GM19463 (cell line): ENCODE measurements around the gene MOCS3.

Source experiments
- ATAC-seq: cut with Tn5 transposase; IDR thresholded peaks from one replicate; pipeline ENCODE4 v1.9.1; 2021; ENCODE audit warnings: mild to moderate bottlenecking, moderate library complexity; ENCODE audit not compliant: unreplicated experiment

MOCS3 gene

DNA sequence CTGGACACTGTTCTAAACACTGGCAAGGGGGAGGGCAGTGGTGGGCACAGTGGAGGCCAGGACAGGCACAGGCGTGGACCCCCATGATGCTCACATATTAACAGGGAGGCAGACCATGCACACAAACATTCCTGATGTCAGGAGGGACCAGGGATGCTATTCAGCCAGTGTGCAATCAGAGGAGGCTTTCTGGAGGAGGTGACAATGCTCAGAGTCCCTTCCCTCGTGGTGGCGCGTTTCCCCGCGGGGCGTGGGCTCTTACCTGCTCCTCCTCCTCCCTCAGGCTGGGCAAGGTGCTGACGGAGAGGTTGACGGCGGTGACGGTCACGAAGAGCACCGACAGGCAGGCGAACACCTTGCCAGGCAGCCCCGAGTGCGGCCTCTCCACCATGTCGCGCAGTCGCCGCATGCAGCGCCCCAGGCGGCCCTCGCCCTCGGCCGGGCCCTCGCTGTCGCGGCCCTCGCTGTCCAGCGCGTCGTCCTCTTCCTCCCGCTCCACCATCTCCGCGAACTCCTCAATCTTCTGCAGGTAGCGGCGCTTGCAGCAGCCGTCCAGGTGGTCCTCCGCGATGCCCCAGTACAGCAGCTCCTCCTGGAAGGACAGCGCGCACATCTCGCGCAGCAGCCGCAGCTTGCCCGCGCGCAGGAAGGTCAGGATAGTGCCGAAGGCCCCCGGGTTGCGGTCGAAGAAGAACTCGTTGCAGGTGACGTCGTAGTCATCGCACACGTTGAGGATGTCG, 50.9 kb downstream of the MOCS3 start:
- ATAC-seq: no peak

DNA sequence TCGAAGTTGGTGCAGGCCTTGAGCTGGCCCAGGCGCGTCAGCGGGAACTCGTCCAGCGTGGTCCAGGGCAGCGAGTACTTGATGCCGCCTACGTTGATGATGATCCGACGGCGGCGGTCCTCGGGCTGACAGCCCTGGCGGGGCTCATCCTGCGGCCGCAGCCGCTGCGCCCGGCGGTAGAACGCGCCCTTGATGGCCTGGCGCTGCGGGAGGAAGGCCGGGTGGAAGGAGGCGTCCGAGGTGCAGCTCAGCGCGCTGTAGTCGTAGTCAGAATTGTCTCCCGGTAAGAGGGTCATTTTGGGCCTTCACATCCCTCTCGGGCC, 51.4 kb downstream of the MOCS3 start:
- ATAC-seq: no peak

- no peak for ATAC-seq
Observed at GRCh38 chr20:51010932-51011331, 52.3 kb downstream of the MOCS3 start.

DNA sequence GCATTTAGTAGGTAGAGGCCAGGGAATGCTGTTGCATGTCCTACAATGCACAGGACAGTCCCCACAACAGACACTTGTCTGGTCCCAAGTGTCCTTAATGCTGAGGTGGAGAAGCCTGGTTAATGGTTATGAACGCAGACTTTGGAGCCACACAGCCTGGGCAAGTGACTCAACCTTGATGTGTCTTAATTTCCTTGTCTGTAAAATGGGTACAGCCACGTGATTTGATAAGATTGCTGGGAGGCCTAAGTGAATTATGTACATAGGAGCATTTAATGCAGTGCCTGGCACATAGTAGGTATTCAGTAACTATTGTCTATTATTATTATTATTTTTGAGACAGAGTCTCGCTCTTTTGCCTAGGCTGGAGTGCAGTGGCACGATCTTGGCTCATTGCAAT, 52.9 kb downstream of the MOCS3 start:
- ATAC-seq: no peak

DNA sequence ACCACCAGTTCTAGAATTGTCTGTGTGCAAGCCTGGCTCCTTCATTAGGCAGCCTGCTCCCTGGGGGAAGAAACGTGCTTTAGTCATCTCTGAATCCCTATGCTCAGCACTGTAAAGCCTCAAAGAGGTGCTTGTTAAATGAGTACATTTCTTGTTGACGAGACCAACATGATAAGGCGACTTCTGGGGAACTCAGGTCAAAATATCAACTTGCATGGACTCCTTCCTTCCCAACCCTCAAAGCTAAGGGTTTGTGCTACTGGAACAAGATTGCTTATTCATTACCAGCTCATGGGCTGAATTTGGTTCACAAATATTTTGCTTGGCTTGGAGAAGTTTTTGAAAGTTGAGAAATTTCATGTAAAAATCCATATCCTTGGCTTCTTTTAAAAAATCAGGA, 53.7 kb downstream of the MOCS3 start:
- no peak for ATAC-seq
